Peyer's patch (tissue), 4 donors: Measurements from ENCODE around the gene ADAP1.

Experiments
- POLR2A ChIP-seq, 2 donors: fragments of 450-650 bp; IDR thresholded peaks; one replicate each; pipeline ENCODE4 v1.5.1; 2017; ENCODE audit warnings: antibody characterized with exemption in 2 of 2, mild to moderate bottlenecking in 2 of 2, moderate library complexity in 2 of 2
- TF ChIP-seq, protein P1 (sequence below), 6 experiments: fragments of 450-650 bp in 4 of 6; fragments of 200-600 bp in 2 of 6; sonication (generic) in 1 of 6; IDR thresholded peaks; one replicate each; pipeline ENCODE4 v1.5.1; 2017 to 2019; ENCODE audit warnings: antibody characterized with exemption in 6 of 6, mild to moderate bottlenecking in 3 of 6, moderate library complexity in 1 of 6

GRCh38 chr7:913736-914520, 40.6 kb downstream of the ADAP1 start:
- peak in 1 of 2 donors; percentile 70 for TF ChIP-seq POLR2A (IDR thresholded peaks at IDR 0.05)
- TF ChIP-seq, protein P1, sequence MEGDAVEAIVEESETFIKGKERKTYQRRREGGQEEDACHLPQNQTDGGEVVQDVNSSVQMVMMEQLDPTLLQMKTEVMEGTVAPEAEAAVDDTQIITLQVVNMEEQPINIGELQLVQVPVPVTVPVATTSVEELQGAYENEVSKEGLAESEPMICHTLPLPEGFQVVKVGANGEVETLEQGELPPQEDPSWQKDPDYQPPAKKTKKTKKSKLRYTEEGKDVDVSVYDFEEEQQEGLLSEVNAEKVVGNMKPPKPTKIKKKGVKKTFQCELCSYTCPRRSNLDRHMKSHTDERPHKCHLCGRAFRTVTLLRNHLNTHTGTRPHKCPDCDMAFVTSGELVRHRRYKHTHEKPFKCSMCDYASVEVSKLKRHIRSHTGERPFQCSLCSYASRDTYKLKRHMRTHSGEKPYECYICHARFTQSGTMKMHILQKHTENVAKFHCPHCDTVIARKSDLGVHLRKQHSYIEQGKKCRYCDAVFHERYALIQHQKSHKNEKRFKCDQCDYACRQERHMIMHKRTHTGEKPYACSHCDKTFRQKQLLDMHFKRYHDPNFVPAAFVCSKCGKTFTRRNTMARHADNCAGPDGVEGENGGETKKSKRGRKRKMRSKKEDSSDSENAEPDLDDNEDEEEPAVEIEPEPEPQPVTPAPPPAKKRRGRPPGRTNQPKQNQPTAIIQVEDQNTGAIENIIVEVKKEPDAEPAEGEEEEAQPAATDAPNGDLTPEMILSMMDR (IDR thresholded peaks at IDR 0.05), result peak in 3 of 6 experiments; percentile 41 to 64 (median 51)
